Measurements from ENCODE around the gene FAXC.

The FAXC gene

DNA sequence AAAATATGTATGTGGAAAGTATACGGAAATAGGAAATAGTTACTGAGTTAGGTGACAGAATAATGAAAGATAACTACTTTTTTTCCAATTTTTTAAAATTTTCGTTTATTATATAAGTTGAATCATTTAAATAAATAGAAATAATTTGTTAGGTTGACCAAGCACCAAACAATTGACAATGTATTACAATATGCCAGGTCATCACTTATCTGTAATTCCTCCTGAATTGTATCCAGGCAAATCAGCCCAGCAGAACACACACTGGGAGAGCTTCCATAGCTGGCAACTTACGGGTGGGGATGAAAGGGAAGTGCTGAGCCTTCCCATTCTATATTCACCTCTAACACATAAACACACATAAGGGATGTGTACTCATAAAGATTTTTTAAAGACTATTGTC, 40.7 kb downstream of the FAXC start:
- Histone ChIP-seq H3K4me3 (ENCODE audit: low read depth in 1 of 2, low read length in 1 of 2) (no peak overlapping the region), H3K4me1 (ENCODE audit: control insufficient read depth in 1 of 2, insufficient read depth in 1 of 2, low read depth in 1 of 2, low read length in 1 of 2) (no peaks in the 10 kb centered on the region), H3K9me3 (no peaks in the 10 kb centered on the region), H3K36me3 (no peaks in the 10 kb centered on the region), H3K27me3 (peaks cover 24% of the 10 kb centered on the region), H3K27ac (no peak overlapping the region)
- TF ChIP-seq, protein P1, sequence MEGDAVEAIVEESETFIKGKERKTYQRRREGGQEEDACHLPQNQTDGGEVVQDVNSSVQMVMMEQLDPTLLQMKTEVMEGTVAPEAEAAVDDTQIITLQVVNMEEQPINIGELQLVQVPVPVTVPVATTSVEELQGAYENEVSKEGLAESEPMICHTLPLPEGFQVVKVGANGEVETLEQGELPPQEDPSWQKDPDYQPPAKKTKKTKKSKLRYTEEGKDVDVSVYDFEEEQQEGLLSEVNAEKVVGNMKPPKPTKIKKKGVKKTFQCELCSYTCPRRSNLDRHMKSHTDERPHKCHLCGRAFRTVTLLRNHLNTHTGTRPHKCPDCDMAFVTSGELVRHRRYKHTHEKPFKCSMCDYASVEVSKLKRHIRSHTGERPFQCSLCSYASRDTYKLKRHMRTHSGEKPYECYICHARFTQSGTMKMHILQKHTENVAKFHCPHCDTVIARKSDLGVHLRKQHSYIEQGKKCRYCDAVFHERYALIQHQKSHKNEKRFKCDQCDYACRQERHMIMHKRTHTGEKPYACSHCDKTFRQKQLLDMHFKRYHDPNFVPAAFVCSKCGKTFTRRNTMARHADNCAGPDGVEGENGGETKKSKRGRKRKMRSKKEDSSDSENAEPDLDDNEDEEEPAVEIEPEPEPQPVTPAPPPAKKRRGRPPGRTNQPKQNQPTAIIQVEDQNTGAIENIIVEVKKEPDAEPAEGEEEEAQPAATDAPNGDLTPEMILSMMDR (IDR thresholded peaks at IDR 0.05) = no peak

DNA sequence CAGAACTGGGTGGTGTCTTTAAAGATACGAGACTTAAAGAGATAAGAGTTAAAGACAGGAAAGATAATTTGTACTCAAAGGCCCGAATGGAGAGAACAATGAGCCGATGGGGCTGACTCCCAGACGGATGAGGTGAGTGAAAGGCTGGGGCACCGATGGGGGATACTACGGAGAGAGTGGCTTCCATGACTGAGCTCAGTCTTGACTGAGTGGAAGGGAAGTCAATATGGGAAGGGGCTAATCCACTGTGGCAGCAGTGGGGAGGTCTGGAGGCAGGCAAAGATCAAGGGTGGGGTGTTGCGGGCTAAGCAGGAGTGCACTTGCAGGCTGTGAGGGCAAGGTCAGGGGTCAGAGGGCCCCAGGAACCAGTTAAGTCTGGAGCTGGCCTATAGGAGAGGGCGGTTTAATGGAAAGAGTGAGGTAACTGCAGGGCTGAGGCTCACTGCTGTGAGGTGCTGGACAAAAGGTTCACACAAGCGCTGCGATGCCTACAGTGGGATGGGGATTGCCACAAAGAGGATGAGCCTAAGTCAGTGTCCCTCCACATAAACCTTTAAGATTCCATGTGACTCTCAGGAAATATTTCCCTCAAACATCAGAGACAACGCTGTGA, 42.1 kb downstream of the FAXC start:
- TF ChIP-seq, protein P1 (IDR thresholded peaks at IDR 0.05) = no peak
- Histone ChIP-seq H3K9me3 (no peaks in the 10 kb centered on the region), H3K36me3 (no peaks in the 10 kb centered on the region), H3K4me1 (ENCODE audit: control insufficient read depth in 1 of 2, insufficient read depth in 1 of 2, low read depth in 1 of 2, low read length in 1 of 2) (no peaks in the 10 kb centered on the region), H3K27me3 (peaks cover 23% of the 10 kb centered on the region), H3K4me3 (ENCODE audit: low read depth in 1 of 2, low read length in 1 of 2) (no peak overlapping the region), H3K27ac (no peak overlapping the region)

DNA sequence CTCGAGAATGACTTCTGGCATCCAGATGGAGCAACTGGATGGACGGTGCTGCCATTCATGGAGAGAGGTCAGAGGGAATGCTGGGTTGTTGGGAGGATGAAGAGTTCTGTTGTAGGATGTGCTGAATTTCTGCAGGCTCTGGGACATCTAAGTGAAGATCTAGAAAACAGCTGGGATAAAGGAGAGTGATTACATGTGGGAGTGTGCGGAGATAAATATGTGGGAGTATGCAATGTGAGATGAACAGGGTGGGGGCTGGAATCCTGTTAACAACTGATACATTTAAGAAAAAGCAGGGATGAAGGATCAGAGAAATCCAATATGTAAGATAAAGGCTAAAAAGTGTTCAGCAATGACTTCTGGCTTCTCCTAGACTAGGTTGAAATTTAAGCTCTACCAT, 43.1 kb downstream of the FAXC start:
- Histone ChIP-seq H3K9me3 (no peaks in the 10 kb centered on the region), H3K27ac (no peak overlapping the region), H3K4me1 (ENCODE audit: control insufficient read depth in 1 of 2, insufficient read depth in 1 of 2, low read depth in 1 of 2, low read length in 1 of 2) (no peaks in the 10 kb centered on the region), H3K4me3 (ENCODE audit: low read depth in 1 of 2, low read length in 1 of 2) (no peak overlapping the region), H3K27me3 (peaks cover 23% of the 10 kb centered on the region), H3K36me3 (no peaks in the 10 kb centered on the region)
- TF ChIP-seq, protein P1 (IDR thresholded peaks at IDR 0.05) = no peak

DNA sequence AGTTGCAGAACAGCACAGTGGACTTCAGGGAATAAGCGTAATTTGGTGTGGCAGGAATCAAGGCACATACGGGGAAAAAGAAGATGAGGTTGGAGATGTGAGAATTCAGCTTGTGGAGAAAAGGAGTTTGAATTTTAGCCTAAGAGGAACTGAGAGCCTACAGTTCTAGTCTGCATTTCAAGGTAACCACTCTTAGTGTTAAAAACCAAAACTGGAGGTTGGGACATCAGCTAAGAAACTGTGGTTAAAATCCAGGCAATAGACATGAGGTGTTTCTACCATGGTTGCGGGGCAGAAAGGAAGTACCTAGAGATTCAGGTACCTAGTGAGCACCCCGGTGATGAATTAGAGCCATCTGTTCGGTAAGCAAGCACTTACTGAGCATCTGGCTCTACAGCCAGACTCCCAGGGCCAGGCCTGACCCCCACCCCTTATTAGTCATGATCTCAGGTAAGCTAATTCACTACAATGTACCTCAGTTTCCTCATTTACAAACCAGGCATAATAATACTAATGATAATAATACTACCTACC, 44.4 kb downstream of the FAXC start:
- Histone ChIP-seq H3K4me1 (ENCODE audit: control insufficient read depth in 1 of 2, insufficient read depth in 1 of 2, low read depth in 1 of 2, low read length in 1 of 2) (no peaks in the 10 kb centered on the region), H3K27ac (no peak overlapping the region), H3K9me3 (no peaks in the 10 kb centered on the region), H3K4me3 (ENCODE audit: low read depth in 1 of 2, low read length in 1 of 2) (no peak overlapping the region), H3K36me3 (no peaks in the 10 kb centered on the region), H3K27me3 (peaks cover 20% of the 10 kb centered on the region)
- TF ChIP-seq, protein P1 (IDR thresholded peaks at IDR 0.05) = no peak

DNA sequence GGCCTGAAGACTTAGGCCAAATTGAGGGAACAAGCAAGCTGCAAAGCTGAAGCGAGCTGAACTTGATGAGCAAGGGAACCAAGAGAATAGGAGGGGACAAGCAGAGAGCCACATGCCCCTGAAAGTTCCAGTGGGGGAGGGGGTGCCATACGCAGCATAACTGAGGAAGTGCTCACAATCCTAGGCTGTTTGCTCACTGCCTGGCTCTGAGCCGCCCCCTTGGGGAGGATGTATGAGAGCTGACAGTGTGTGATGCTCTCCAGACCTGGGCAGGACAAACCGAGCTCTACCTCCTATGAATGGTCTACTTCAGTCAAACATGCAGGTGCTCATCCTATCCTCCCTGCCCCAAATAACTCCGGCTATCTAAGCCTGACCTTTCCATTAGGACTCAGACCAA, 52.1 kb downstream of the FAXC start:
- TF ChIP-seq, protein P1 (IDR thresholded peaks at IDR 0.05) = no peak
- no peaks in the 10 kb centered on the region for H3K36me3 ChIP-seq

More for the DNA sequence above, 52.1 kb downstream of the FAXC start:
- Histone ChIP-seq H3K9me3 (no peaks in the 10 kb centered on the region), H3K4me1 (ENCODE audit: control insufficient read depth in 1 of 2, insufficient read depth in 1 of 2, low read depth in 1 of 2, low read length in 1 of 2) (no peaks in the 10 kb centered on the region), H3K27ac (no peak overlapping the region), H3K4me3 (ENCODE audit: low read depth in 1 of 2, low read length in 1 of 2) (no peak overlapping the region), H3K27me3 (peaks cover 7% of the 10 kb centered on the region)
